K562 (cell line): ENCODE results near the gene TRIM2. TPM values are rescaled to one million over a fixed set of nuclear protein-coding genes. Genes with fewer than 3 reads are reported as not detected.

Experiments used
- ATAC-seq: fragments of 200-7000 bp; cut with Tn5 transposase; 3 replicates; pipeline ENCODE4 v1.9.1; 2020; ENCODE audit warnings: moderate library complexity
- BruUV-seq: library from RNA; stranded (reverse); fragments of 400-500 nt; replicated peaks from 2 replicates; lab custom pipeline; 2021; lab: Mats Ljungman, UMichigan
- CTCF ChIA-PET: fragments of 300-600 bp; formaldehyde crosslinking; extraction: SDS; loops from one replicate; lab custom pipeline; 2021; ENCODE audit warnings: low intra/inter-chr PET ratio; lab: Yijun Ruan, JAX
- POLR2A ChIA-PET: fragments of 300-600, 350-650 bp; sonication (Branson Sonifier 250); formaldehyde crosslinking; extraction: SDS; loops from one replicate; lab custom pipeline; 2021; ENCODE audit warnings: antibody characterized with exemption, inconsistent platforms; lab: Yijun Ruan, JAX
- DNase-seq, 4 experiments: peaks; one replicate each; pipeline versions ENCODE4 v3.0.0 to v3.0.0-alpha.2; 2011 to 2018; ENCODE audit warnings: low spot score in 3 of 4, mixed read lengths in 3 of 4; ENCODE audit errors: extremely low read depth in 1 of 4
- FAIRE-seq: peaks from 2 replicates; lab custom pipeline; 2011; peaks lifted over from hg19 to GRCh38; lab: Jason Lieb, UNC
- H2AFZ ChIP-seq: 2 replicates; pipeline ENCODE4 v1.6.0; 2011; ENCODE audit warnings: low read depth, low read length, control low read depth, inconsistent platforms
- H3K27ac ChIP-seq: fragments of 200-600 bp; 3 replicates; pipeline ENCODE4 v1.8.0; 2011; ENCODE audit warnings: low read depth, mild to moderate bottlenecking, control low read depth, inconsistent platforms, low read length, moderate library complexity, mixed read lengths; ENCODE audit errors: extremely low read depth
- H3K27me3 ChIP-seq, 2 experiments: fragments of 300-600 bp in 1 of 2; 2 replicates in 1 of 2; 3 replicates in 1 of 2; pipeline versions ENCODE4 v1.6.0 to v1.8.0; 2011; ENCODE audit warnings: inconsistent platforms in 2 of 2, low read length in 2 of 2, mild to moderate bottlenecking in 1 of 2, mixed read lengths in 1 of 2, moderate library complexity in 1 of 2; ENCODE audit not compliant: control insufficient read depth in 2 of 2, insufficient read depth in 2 of 2
- H3K36me3 ChIP-seq: fragments of 300-600 bp; 3 replicates; pipeline ENCODE4 v1.8.0; 2011; ENCODE audit warnings: mild to moderate bottlenecking, low read length, inconsistent platforms; ENCODE audit not compliant: control insufficient read depth, insufficient read depth
- H3K4me1 ChIP-seq, 2 experiments: fragments of 200-600 bp in 1 of 2; replicated peaks in 1 of 2; 2 replicates in 1 of 2; 3 replicates in 1 of 2; pipeline versions ENCODE4 v1.5.1 to v1.8.0; 2011; ENCODE audit warnings: inconsistent platforms in 2 of 2, low read length in 2 of 2, mild to moderate bottlenecking in 1 of 2, mixed read lengths in 1 of 2, moderate library complexity in 1 of 2; ENCODE audit not compliant: control insufficient read depth in 2 of 2, insufficient read depth in 2 of 2
- H3K4me2 ChIP-seq: 2 replicates; pipeline ENCODE4 v1.6.1; 2011; ENCODE audit warnings: low read length, control low read depth, inconsistent platforms, mixed read lengths; ENCODE audit not compliant: insufficient read depth
- H3K4me3 ChIP-seq: fragments of 200-600 bp; sonication (generic), shearing (Covaris generic); 2 replicates; pipeline ENCODE4 v1.5.1; 2016; ENCODE audit warnings: control low read depth, inconsistent platforms
- H3K79me2 ChIP-seq: fragments of 200-600 bp; 3 replicates; pipeline ENCODE4 v1.8.0; 2011; ENCODE audit warnings: low read length, inconsistent platforms; ENCODE audit not compliant: control insufficient read depth, insufficient read depth
- H3K9ac ChIP-seq, 2 experiments: 2 replicates each; pipeline versions ENCODE4 v1.6.0 to v1.6.1; 2011; ENCODE audit warnings: low read depth in 2 of 2, low read length in 2 of 2, control low read depth in 1 of 2, inconsistent platforms in 1 of 2, mild to moderate bottlenecking in 1 of 2, mixed read lengths in 1 of 2; ENCODE audit not compliant: insufficient read depth in 1 of 2
- H3K9me1 ChIP-seq: one replicate; pipeline ENCODE4 v1.6.0; 2011; ENCODE audit warnings: inconsistent platforms, mild to moderate bottlenecking, low read length, moderate library complexity; ENCODE audit not compliant: control insufficient read depth, insufficient read depth
- H3K9me3 ChIP-seq: replicated peaks from 2 replicates; pipeline ENCODE4 v1.5.1; 2011; ENCODE audit warnings: low read depth, low read length, inconsistent platforms; ENCODE audit not compliant: control insufficient read depth, insufficient read depth
- H4K20me1 ChIP-seq: replicated peaks from 2 replicates; pipeline ENCODE4 v1.6.1; 2011; ENCODE audit warnings: low read length, inconsistent platforms, mixed read lengths; ENCODE audit not compliant: control insufficient read depth, insufficient read depth
- EP300 ChIP-seq: IDR thresholded peaks from 2 replicates; pipeline ENCODE4 v1.6.1; 2012; ENCODE audit warnings: low read length, improper control_type of control experiment
- PHF8 ChIP-seq: fragments of 200-600 bp; sonication (generic); IDR thresholded peaks from 2 replicates; pipeline ENCODE4 v1.6.1; 2012; ENCODE audit warnings: mixed run types, mild to moderate bottlenecking, inconsistent platforms, low read length, moderate library complexity, borderline replicate concordance
- THRA ChIP-seq: fragments of 450-650 bp; IDR thresholded peaks from 2 replicates; pipeline ENCODE4 v1.6.1; 2017; ENCODE audit warnings: mild to moderate bottlenecking, moderate library complexity
- WGBS: fragments of 100-300 bp; shearing (Covaris generic); methylation state at CpG from one replicate; pipeline ENCODE4 v1.1.6; 2016; ENCODE audit warnings: low coverage, mixed read lengths; ENCODE audit not compliant: insufficient coverage; ENCODE audit errors: missing lambda C conversion rate; 5-methylcytosine and 5-hydroxymethylcytosine counted together
- in situ Hi-C: fragments of 300-500 bp; cut with MboI; formaldehyde crosslinking; loops from 4 replicates; pipeline ENCODE4 v1.15.0; 2018; ENCODE audit warnings: inconsistent platforms, mixed read lengths
- intact Hi-C: fragments of 100-400 bp; cut with micrococcal nuclease; formaldehyde crosslinking; loops from 2 replicates; pipeline ENCODE4 v1.14.2; 2022
- polyA plus RNA-seq, 8 experiments: library from polyadenylated mRNA; depleted of rRNA in 4 of 8; stranded (reverse) in 5 of 8; unstranded in 3 of 8; fragments of >200 nt; fragmentation: Nextera tagmentation in 2 of 8; fragmentation: Illumina TruSeq in 1 of 8; extraction: Ambion mirVana in 2 of 8; extraction: Trizol in 1 of 8; gene quantifications; 2 replicates each; pipeline versions ENCODE4 v1.2.1 to v1.2.3, GENCODE V29; 2011 to 2014; ENCODE audit warnings: inconsistent platforms in 1 of 8, missing spikeins in 1 of 8
- total RNA-seq, 7 experiments: library from RNA; depleted of rRNA in 6 of 7; stranded (reverse); fragments of >200 nt in 6 of 7; fragmentation: Illumina TruSeq in 2 of 7; extraction: Trizol in 2 of 7; gene quantifications; 2 replicates each; pipeline versions ENCODE4 v1.2.1 to v1.2.3, GENCODE V29; 2011 to 2021; ENCODE audit warnings: low replicate concordance in 1 of 7
- TF ChIP-seq, protein P1 (sequence below): fragments of 450-650 bp; formaldehyde crosslinking; IDR thresholded peaks from 2 replicates; pipeline ENCODE4 v1.4.0; 2022; ENCODE audit warnings: missing genetic modification characterization
- TF ChIP-seq, protein P2 (sequence below): fragments of 250-450 bp; sonication (Bioruptor Pico); IDR thresholded peaks from 2 replicates; pipeline ENCODE4 v1.5.0; 2021

The TRIM2 gene
- total and polyA plus RNA-seq, 9 of the 15 experiments (the other 6 are each of a cell fraction or from before 2014, with no cell fraction given), result 0.01 to 0.41 (median 0.13) TPM; not detected in 1

DNA sequence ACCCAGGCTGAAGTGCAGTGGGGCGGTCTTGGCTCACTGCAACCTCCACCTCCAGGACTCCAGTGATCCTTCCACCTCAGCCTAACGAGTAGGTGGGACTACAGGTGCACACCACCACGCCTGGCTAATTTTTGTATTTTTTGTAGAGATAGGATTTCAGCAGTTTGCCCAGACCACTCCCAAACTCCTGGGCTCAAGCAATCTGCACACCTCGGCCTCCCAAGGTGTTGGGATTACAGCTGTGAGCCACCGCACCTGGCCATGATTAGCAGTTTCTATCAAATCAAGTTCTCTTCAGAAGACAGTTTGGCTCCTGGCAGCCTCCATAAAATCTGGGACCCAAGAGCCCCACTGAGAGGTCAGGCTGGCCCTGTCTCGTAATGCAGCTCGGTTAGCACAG is 26.4 kb upstream of the TRIM2 start:
- DNase-seq (no peak), ATAC-seq (no peak), FAIRE-seq (no peak)
- intact Hi-C loops (no loop called here), in situ Hi-C loops (no loop called here)
- no peak overlapping the region for H3K4me2 ChIP-seq
- no peaks in the 10 kb centered on the region for H3K36me3 ChIP-seq
- no peaks in the 10 kb centered on the region for H3K9me1 ChIP-seq
- no peaks in the 10 kb centered on the region; the same call in 1 of the 2 replicates for H4K20me1 ChIP-seq
- H3K27ac ChIP-seq, result no peak overlapping the region
- no TSS peak for BruUV-seq
- H3K4me1 ChIP-seq, result no peaks in the 10 kb centered on the region
- H3K27me3 ChIP-seq, result peaks cover 14 to 47% of the 10 kb centered on the region in 2 experiments; a peak in 4 of 5 replicates
- H3K79me2 ChIP-seq, result no peaks in the 10 kb centered on the region
- H3K9ac ChIP-seq, result no peak overlapping the region
- TF ChIP-seq THRA (no peak), PHF8 (no peak), EP300 (no peak)
- TF ChIP-seq, protein P1, sequence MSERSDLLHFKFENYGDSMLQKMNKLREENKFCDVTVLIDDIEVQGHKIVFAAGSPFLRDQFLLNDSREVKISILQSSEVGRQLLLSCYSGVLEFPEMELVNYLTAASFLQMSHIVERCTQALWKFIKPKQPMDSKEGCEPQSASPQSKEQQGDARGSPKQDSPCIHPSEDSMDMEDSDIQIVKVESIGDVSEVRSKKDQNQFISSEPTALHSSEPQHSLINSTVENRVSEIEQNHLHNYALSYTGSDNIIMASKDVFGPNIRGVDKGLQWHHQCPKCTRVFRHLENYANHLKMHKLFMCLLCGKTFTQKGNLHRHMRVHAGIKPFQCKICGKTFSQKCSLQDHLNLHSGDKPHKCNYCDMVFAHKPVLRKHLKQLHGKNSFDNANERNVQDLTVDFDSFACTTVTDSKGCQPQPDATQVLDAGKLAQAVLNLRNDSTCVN (CRISPR knock-in tag), result no peak
- TF ChIP-seq, protein P2, sequence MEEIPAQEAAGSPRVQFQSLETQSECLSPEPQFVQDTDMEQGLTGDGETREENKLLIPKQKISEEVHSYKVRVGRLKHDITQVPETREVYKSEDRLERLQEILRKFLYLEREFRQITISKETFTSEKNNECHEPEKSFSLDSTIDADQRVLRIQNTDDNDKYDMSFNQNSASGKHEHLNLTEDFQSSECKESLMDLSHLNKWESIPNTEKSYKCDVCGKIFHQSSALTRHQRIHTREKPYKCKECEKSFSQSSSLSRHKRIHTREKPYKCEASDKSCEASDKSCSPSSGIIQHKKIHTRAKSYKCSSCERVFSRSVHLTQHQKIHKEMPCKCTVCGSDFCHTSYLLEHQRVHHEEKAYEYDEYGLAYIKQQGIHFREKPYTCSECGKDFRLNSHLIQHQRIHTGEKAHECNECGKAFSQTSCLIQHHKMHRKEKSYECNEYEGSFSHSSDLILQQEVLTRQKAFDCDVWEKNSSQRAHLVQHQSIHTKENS (CRISPR knock-in tag), result no peak
- ChIA-PET POLR2A (no interaction called here), CTCF (no interaction called here)
- H3K9me3 ChIP-seq, result no peaks in the 10 kb centered on the region
- no peak overlapping the region for H3K4me3 ChIP-seq
- WGBS, result 6% methylated on average over 7 of the region's 7 CpGs
- no peak overlapping the region for H2AFZ ChIP-seq
